ENCODE results near the gene CHST15.

The CHST15 gene

DNA sequence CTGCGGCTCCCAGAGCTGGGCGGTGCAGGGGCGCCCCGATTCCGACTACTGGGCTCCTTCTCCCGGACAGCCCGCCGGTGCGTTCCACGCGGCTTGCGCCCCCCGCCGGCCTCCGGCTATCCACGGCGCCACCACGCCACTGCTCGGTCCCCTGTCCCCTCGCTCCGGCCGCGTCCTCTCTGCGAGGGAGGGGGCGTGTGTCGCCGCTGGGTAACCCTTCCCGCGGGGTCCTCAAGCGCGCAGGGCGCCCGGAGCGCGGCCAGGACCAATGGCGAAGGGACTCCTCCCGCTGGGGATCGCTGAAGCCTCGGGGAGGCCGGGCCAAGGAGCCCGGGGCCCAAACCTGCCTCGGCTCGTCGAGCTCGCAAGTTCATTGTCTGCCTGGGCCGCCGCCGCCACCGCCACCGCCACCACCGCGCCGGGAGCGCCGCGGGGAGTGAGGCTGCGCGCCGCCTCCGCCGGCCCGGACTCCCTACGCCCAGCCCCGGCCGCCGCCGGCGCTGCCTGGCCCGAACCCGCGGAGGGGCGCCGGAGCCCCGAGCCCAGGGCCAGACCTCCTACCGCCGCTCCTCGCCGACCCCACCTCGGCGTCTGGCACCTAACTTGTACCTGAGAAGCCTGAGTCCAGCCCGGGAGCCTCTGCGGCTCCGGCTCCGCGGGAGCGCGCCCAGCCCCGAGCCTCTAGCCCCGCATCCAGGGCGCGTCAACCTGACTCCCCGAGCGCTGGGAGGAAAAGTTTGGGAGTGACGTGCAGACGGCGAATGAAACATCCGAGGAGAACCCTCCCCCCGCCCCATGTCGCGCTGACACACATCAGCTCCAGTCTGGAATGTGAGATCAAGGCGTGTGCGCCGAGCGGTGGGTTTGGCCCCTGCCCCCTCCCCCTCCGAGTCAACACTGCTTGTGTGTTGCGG lies at the start of gene CHST15:
CHST15 (minus strand) TSS at position 739 of the 914 bp plus-strand sequence. CDS start 47,386 bp downstream, outside the sequence.
- DNase-seq: peak; percentile 4

GRCh38 chr10:124142960-124143359 lies 49.6 kb upstream of the CHST15 start:
- no peak for DNase-seq

GRCh38 chr10:124142006-124142739 lies 48.8 kb upstream of the CHST15 start:
- no peak for DNase-seq

DNA sequence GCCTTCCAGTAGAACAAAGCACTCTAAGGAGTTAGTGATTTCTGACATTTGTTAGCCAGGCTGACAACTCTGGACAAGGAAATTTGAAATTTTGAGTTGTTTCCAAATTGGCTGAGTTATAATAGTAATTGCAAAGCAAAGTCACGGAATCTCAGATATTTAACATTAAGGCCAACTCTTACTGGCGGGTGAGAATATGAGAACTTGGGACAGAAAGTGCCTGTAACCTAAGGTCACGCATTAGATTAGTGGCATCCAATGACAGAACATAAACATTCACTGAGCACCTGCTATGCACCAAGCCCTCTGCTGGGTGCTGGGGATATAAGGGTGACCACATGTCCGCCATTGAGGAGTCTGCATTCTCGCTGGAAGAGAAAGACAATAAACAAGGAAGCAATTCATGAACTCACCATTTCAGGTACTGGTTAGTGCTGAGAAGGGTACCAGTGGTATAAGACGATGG lies 45.5 kb upstream of the CHST15 start:
- DNase-seq: no peak

- no peak for DNase-seq
Measured at GRCh38 chr10:124138195-124138882, 44.9 kb upstream of the CHST15 start.

DNA sequence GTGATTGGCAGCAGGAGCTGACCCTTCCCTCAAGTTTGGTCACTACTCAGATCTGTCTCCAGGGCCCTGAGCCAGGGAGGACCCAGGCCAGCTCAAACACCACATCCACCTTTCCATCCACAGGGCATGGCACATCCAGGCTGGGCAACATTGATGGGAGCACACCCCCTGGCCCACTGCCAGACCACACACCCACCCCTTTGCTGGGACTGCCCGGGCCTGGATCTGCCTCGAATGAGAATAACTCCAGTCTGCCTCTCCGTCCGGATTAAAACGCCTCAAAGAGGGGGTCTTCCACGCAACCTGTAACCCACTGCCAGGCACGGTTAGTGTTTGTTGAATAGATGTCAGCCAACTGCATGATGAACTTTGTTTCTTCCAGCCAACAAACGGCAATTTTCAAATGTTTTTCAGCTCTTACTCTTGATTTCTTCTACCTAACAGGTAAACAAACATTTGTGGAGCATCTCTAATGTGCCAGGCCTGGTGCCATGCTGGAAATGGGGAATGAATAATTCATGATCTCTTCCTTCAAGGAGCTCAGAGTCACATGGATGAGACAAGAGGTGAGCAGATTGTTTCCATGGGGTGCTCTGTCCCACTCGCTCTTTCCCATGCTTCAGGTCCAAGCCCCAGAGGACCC lies 41.0 kb upstream of the CHST15 start:
- no peak for DNase-seq

GRCh38 chr10:124132876-124133275 lies 39.5 kb upstream of the CHST15 start:
- DNase-seq: no peak

- no peak for DNase-seq
Measured at GRCh38 chr10:124132306-124132705, 38.9 kb upstream of the CHST15 start.

- DNase-seq: no peak
Measured at GRCh38 chr10:124131172-124131571, 37.8 kb upstream of the CHST15 start.

DNA sequence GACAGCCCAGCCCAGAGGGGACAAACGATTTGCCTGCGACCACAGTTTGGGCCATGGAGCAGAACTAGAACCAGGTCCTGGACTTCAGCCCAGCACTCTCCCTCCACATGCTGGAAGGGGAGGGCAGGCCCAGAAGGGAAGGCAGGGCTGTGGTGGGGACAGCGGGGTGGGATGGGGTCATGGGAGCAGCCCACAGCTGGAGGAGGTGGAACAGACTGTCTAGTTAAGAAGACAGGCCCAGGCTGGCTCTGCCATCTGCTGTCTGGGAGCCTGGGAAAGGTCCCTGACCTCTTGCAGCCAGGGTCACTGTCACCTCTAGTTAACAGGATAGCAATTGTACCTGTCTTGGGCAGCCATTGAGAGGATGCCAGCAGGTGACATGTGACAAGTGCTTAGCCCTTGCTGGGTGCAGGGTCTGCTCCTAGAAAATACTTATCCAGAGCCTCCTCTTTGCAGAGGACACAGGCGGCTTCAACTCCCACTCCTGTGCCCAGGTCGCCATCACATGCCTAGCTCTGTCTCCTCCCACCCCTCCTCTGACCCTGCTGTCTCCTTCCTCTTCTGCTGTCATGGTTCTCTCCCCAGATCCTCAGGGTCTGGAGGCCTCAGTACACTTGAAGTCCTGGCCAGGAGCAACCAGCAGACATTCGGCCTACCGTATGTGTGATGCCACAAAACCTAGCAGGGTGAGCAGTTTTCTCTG lies 37.0 kb upstream of the CHST15 start:
- no peak for DNase-seq

DNA sequence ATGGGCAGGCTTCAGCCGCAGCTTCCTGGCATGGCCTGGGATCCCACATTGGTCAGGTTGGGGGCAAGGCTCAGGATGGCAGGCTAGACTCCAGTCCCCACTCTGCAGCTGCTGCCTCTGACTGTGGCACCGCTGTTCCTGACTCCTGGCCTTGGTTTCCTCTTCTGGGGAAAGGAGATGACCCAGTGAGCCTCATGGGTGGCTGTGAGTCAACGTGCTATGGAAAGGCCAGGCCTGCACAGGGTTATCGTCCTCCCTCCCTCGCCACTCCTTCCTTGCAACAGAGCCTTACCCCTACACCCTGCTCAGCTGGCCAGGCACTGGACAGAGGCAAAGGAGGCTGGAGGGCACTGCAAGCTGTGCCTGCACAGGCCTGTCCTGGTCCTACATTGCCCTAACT lies 36.1 kb upstream of the CHST15 start:
- DNase-seq: no peak

DNA sequence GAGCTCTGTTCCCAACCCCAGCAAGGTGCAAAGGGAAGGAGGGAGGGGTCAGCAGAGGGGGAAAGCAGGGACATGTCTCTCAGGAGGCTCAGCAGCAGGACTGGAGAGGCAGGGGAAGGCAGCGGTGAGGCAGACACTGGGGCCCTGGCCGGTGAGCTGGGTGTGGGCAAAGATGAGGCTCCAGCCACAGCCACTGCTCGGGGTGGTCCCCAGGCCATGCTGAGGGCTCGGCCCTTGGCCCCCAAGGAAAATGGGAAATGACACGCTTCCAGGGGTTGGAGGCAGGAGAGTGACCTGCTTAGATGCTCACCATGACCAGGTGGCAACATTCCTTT lies 35.4 kb upstream of the CHST15 start:
- no peak for DNase-seq

DNA sequence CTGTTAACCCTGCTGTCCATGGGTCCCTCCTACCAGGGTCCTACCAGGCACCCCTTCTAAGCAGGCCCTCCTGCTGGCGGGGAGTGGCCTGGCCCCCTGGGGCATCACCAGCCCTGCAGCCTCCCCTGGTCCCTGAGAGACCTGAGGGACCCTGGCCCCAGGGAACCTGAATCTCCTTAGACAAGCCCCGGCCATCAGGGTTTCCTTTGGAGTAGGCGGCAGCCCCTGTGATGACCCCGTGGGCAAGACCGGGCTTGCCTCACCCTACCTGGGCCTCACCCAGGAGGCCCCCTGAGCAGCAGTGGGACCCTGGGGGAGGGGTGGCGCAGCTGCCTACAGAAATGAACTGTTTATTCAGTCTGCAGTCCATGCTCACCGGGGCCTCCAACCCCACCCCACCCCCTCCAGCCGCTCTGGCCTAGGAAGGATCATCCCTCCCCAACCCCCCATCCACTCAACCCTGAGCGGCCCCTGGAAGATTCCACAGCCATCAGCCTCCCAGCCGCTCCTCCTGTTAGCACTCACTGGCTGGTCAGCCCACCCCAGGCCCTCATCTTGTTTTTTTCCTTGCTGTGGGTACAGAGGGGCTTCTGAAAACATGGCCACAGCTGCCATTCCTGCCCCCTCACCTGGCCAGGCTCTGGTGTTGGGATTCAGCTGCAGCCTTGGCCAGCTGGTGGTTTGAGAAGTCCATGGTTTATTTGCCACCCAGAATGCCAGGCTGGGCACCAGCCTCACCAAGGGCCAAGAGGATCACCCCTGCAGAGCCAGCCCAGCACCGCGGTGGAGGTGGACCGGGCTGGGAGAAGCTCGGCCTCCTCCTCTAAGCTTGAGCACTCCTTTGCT lies 34.8 kb upstream of the CHST15 start:
- DNase-seq: no peak

DNA sequence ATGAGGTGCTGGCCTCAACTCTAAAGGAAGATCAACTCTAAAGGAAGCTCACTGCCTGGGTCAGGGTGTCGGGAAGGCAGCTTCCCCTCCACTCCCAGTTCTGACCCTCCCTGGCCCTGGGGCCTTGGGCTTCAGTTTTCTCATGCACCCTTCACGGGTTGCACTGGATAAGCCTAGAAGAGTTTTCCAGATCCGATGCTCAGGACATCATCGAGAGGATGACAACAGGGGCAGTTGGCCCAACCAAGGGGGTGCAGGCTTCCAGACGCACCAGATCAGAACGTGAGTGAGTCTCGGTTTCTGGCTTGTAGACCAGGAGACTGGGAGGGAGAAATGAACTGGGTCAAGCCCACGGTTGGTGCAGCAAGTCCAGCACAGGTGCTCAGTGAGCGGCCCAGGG lies 34.2 kb upstream of the CHST15 start:
- no peak for DNase-seq

GRCh38 chr10:124126983-124127385 lies 33.6 kb upstream of the CHST15 start:
- DNase-seq: no peak

GRCh38 chr10:124126145-124126982 lies 33.0 kb upstream of the CHST15 start:
- DNase-seq: no peak

GRCh38 chr10:124125305-124126116 lies 32.1 kb upstream of the CHST15 start:
- DNase-seq: peak; percentile 3

DNA sequence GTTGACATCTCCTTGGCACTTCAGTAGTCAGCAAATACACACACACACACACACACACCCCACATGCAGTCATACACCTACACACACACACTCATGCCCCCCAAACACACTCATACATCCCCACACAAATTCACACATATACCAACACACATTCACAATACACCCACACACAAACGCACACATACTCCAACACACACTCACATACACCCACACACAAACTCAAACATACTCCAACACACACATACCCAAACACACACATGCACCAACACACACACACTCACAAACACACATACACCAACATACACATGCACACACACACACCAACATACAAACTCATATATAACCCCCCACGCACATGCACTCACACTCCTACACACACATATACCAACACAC lies 31.4 kb upstream of the CHST15 start:
- no peak for DNase-seq

DNA sequence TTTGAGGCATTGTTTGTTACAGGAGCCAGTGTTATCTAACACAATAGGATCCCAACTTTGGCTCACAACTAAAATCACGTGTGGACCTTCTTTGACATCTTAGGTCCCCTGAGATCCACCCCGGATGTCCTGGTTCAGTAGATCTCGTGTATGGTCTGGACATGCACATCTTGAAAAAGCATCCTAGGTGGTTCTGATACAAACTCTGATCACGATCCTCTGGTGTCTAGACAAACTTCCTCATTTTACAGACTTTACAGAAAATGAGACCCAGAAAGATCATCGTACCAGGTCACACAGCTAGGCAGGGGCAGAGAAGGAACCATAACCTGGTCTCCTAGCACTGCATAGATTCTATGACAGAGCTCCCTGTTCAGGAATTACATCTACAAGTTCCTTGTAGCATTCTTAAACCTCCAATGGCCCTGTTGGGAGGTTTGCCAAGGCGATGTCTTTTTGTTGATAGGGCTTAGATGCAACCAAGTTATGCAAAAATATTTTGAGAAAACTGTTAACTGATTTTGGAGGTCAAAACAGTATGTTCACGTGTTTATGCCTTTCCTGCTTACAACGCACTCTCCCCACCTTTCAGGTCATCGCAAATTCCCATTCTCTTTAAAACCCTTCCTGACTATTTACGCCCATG lies 30.8 kb upstream of the CHST15 start:
- DNase-seq: no peak
